Adipose tissue (tissue), 3 donors: ENCODE data around the gene MAPKAP1. TPM values are rescaled to one million over a fixed set of nuclear protein-coding genes. Genes with fewer than 3 reads are reported as not detected.

Experiments
- H3K27ac ChIP-seq: one replicate; pipeline ENCODE4 v1.5.1; 2013; ENCODE audit warnings: low read depth, low read length
- WGBS, 3 donors: extraction: QIAGEN DNeasy Blood & Tissue Kit; methylation state at CpG; one replicate each; pipeline ENCODE4 v1.1.7; 2013; 5-methylcytosine and 5-hydroxymethylcytosine counted together
- polyA plus RNA-seq, 3 donors: library from polyadenylated mRNA; stranded (reverse); fragments of 200-250 nt; gene quantifications; one replicate each; pipeline ENCODE4 v1.2.3, GENCODE V29; 2013
- donor health status: healthy with polysubstance abuse.
- donor health status: Bipolar disorder and iron deficiency.
- donor health status: healthy.

MAPKAP1 gene
- polyA plus RNA-seq, 3 donors = 28.1 to 57.0 (median 50.5) TPM

DNA sequence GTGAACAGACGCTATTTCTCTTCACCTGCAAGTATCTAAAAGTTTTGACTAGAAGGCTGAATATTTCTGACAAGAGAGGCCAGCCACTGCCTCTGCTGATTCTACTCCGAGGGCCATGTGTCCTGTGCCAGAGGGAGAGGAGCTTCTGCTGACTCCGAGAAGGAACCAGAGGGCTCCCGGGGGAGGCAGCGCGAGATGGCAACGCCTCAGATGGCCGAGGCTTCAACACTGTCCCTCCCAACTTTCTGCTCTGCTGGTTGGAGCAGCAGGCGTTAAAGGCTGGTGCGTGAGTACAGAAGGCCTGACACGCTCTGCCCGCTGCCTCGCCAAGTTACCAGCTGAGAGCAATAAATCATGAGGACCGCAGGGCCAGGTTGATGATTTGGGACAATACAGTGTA, 266.6 kb downstream of the MAPKAP1 start:
- no peak overlapping the region for H3K27ac ChIP-seq
- 64 to 78% (median 78%) methylated on average over 14 of the region's 14 CpGs for whole genome bisulfite sequencing, 3 donors

DNA sequence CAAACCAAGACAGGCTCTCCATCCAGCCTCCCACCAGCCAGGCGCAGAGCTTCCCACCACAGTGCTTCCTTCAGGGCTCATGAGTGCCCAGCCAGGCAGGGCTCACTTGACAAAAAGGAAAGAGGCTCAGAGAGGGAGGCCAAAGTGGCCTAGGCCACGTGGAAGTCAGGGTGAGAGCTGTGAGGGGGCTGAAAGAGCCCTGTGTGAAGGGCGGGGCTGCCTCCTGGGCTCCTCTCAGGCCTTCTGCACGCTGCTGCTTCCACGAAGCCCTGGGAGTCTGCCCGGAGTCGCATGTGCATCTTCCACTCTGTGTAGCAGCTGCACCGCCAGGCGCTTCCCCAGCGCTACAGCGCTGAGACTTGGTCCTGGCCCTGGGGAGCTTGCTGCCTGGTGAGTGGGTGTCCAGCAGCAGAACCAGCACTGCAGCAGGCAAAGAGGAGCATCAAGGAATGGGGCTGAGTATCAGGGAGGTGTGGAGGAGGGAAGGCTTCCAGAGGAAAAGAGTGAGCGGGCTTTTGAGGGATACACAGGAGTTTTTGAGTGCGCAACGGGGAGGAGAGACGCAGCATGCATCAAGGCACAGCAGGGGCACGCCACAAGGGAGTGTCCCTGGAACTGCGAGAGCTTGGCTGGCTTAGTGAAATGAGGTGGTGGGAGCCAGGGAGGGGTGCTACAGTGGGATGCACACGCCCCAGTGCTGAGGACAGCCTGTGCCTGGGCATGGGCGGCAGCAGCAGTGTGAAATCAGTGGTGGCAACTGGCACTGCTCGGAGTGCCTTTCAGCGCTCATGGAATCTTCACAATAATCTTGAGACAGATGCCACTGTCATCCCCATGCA, 267.4 kb downstream of the MAPKAP1 start:
- WGBS, 3 donors = 93% methylated on average over 21 of the region's 21 CpGs
- H3K27ac ChIP-seq = no peak overlapping the region

DNA sequence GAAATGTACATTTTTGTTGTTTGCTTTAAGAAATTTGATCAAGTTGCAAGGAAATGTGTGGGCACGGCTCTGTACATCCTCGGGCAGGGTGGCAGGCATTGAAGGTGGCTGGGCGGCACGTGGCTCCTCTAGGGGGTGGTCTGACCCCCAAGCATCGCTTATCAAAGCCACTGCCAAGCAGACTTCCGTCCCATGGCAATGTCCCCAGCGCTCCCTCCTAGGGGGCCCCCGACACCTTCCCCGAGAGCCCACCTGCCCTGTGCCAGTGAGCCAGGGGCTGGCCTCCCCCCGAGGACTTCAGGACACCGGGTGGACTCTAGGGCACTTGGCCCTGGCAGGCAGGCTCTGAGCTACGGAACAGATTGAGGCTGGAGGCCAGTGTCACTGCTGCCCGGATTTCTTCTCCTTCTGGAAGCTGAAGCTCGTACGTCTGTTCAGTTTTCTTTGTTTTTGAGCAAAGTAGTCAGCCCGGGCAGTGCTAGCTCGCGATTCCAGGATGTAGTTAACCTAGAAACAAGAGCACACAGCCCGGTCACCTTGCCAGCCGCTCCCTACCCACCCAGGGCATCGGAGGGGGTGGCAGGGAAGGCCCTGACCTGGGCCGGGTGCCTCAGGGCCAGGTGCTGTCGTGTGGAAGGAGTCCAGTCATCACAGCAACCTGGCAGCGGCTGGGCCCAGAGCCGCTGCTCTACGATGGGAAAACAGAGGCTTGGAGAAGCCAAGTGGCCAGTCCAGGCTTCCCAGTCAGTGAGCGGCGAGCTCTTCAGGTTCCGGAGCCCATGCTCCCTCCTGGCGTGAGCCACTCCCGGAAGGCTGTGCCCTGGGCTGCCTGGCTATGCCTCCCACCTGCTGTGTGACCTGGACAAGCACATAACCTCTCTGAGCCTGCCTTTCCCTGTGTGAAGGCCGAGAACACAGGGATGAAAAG, 268.2 kb downstream of the MAPKAP1 start:
- WGBS, 3 donors = 93 to 95% (median 95%) methylated on average over 32 of the region's 32 CpGs

DNA sequence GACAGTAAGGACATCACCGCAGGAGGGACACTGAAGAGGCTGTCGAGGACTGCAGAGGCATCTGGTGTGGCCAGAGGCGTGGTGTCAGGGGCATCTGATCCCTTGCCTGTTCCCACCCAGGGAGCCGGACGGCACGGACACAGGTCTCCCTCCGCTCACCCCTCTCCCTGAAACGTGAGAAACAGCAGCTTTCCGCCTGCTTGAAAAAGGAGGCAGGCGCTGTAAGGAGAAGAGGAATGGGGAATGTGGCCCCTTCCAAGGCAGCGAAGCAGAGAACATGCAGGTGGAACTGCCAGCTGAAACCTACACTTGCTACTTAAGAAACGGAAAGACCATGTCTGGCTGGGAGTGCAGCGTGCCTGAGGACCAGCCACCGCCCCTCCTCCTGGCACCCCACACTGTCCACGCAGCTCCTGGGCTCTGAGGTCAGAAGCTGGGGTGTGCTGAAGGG, 269.2 kb downstream of the MAPKAP1 start:
- H3K27ac ChIP-seq = no peak overlapping the region
- 84 to 91% (median 90%) methylated on average over 14 to 15 of the region's 15 CpGs for WGBS, 3 donors

More for the DNA sequence above, 268.2 kb downstream of the MAPKAP1 start:
- H3K27ac ChIP-seq = no peak overlapping the region

DNA sequence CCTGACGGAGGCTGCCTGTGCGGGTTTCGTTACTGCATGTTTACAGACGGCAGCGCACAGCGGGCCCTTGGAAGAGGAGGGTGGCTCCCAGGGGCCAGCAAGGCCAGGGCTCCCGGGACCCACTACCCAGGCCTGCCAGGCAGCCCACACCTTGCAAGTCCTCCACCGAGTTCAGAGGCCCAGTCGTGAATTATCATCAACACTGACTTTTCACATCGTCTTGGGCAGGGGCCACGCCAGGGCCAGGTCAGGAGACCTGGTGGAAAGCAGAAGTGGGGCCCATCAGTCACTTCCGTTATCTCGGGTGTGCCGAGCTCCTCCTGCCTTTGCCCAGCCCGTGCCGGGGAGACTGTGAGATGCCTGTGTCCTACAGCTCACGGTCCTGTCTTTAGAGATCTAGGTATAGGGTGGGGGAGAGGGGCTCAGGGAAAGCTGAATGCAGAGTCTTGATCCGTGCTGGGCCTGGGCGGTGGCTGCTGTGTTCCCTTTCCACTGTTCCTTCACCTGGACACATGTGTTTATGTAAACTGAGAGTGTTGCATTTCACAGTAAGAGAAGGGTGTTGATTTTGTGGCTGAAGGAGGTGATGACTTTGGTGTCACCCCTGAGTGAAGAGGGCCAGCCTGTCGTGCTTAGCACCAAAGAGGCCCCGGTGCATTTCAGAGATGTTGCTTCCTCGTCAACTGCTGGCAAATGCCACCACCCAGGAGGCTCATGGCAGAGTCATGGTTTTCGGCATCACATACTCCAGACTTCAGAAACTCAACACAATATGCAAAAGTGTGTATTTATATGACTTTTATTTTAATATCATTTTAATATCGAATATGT, 270.2 kb downstream of the MAPKAP1 start:
- no peak overlapping the region for H3K27ac ChIP-seq
- 87 to 91% (median 90%) methylated on average over 24 of the region's 24 CpGs for WGBS, 3 donors

DNA sequence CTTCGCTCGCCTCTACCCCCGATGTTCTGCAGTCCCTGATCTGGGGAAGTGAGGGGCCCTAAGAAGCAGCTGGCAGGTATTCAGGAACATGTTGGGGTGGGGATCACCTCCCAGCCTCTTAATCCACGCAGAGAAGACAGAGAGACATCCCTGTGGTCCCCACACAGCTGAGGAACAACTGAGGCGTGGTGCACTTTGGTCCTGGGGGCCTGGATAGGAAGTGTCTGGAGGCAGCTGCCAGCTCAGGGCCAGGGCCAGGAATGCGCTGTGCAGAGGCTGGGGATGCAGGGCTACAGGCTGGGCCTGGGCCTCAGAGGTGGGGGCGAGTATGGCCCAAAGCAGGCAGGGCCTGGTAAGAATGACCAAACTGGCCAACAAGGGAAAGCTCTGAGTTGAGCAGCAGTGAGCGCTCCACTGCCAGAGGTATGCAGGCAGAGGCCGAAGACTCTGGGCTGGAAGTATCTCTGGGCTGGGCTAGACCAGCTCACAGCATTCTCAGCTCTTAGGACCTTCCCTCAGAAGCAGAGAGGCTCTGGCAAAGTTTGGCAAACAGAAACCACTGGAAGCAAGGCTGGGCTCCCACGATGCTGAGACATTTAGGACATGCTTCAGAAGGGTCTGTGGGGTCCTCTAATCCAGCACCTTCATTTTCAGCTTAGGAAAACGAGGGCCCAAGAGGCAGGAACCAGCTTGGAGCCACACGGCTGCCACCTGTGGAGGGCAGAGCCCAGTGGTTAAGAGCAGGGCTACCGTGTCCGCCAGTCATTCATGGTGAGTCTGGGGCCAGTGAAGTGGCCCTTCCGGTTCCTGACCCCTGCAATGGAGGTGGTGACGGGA, 271.0 kb downstream of the MAPKAP1 start:
- WGBS, 3 donors = 88 to 94% (median 91%) methylated on average over 16 of the region's 16 CpGs
- no peak overlapping the region for H3K27ac ChIP-seq

DNA sequence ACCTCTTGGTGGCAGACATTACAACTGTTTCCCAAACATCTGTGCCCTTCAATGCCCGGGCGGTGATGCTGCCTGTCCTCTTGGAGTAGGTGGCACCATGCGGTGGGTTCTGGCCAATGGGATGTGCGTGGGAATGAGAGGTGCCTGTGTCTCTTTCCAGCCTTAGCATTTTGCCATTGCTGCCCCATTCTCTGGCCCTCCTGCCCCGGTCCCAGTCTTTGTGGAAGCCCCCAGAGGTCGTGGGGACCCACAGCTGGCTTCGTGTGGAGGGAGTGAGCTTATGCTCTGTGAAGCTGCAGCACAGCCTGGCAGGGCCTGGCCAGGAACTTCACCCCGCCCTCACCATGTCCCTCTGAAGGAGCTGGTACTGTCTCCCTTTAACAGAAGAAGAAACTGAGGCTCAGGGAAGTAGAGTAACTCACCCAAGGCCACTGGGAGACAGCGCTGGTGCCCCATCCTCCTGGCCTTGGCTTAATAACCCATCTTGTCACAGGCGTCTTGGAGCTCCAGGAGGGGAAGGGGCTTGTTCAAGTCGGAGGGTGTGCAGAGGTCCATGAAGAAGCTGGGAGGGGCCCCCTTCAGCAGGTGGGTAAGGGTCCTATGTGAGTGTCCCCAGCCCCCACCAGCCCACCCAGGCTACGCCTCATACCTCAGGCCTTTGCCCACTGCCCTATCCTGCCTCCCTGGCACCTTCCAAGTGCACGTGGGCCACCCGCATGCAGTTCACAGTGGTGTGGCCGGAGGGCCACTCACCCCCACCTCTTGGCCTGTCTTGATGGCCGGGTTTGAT, 271.8 kb downstream of the MAPKAP1 start:
- WGBS, 3 donors = 86 to 91% (median 88%) methylated on average over 16 of the region's 16 CpGs
- H3K27ac ChIP-seq = no peak overlapping the region

DNA sequence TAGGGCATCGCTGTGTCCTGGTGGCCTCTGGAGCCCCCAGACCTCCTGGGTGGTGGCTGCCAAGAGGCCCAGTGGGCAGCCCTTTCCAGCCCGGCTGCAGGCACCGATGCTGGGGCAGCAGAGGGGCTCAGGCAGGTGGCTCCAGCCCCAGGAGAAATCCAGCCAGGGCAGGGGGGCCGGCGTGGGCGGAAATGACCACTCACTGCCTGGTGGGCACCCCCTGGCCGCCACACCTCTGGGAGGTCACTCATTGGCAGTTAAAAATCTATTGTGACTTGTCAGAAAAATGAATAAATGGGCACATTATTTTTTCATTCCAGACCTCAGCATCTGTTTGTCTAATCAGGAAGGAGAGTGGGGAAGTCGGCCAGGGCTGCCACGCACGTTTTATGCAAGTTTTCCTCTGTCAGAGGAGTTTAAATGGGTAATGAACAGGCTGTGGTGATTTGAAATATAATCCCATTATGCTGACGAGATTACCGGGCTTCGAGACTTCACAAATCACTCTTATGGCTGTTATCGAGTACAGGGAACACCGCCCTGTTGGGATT, 273.5 kb downstream of the MAPKAP1 start:
- WGBS, 3 donors = 39 to 48% (median 44%) methylated on average over 15 of the region's 15 CpGs
- no peak overlapping the region for H3K27ac ChIP-seq

DNA sequence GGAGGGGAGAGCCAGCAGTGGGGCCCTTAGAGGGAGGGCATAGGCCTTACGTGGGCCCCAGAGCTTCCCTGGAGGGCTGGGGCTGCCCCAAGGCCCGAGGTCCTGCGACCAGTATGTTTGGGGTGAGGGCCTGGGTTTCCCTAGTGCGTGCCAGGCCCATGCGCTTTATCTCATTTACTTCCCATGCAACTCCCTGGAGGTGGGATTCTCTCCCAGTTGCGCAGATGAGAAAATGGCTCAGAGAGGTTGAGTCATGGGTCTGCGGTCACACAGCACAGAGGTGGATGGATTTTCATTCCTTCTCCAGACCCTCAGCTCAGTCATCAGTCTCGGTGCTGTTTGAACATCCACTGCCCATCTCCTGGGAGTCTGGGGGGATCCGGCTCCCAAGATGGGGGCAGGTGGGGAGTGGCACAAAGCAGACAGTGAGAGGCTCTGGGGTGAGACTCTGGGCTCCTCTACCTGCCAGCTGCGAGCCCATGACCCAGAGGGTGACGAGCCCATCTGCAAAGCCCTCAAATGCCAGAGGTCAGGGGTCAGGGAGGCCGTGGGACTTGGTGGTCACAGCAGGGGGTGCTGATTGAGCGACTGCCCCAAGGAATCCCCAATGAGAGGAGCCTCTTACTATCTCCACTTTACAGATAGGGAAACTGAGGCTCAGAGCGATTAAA, 274.2 kb downstream of the MAPKAP1 start:
- WGBS, 3 donors = 87 to 92% (median 89%) methylated on average over 14 of the region's 14 CpGs
- no peak overlapping the region for H3K27ac ChIP-seq

DNA sequence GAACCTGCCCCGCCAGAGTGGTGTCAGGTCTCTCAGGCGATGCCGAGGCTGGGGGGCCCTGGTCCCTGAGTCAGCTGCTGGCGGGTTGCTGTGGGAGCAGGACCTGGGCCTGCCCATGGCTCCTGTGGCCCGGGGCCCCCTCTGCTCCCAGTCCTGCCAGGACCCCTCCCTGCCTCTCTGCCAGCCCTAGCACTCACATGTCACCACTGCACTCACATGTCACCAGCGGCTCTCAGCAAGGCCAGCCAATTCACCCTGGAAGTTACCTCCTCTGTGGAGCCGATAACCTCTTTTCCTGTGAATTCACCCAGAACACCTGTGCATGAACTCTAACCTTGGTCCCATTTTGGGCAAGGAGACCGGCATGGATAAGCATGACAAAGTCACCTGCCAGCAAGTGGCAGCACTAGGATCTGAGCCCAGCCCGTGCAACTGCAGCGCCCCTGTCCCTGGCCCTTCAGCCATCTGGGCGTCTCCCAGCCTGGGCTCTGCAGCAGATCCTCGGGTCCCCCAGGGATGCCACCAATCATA, 275.2 kb downstream of the MAPKAP1 start:
- 61 to 76% (median 72%) methylated on average over 12 of the region's 12 CpGs for WGBS, 3 donors
- no peak overlapping the region for H3K27ac ChIP-seq

DNA sequence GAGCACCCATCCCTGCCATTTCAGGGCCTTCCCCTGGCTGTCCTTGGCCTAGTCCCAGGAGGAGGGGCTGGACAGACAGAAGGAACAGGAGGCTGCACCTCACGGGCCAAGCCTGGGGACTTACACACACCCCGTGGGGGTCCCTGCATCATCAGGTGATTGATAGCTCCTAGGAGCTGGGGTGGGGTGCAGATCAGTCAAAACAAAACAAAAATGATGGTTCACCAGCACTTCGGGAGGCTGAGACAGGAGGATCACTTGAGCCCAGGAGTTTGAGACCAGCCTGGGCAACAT, 276.0 kb downstream of the MAPKAP1 start:
- 91 to 97% (median 93%) methylated on average over 3 of the region's 3 CpGs for WGBS, 3 donors
- no peak overlapping the region for H3K27ac ChIP-seq

DNA sequence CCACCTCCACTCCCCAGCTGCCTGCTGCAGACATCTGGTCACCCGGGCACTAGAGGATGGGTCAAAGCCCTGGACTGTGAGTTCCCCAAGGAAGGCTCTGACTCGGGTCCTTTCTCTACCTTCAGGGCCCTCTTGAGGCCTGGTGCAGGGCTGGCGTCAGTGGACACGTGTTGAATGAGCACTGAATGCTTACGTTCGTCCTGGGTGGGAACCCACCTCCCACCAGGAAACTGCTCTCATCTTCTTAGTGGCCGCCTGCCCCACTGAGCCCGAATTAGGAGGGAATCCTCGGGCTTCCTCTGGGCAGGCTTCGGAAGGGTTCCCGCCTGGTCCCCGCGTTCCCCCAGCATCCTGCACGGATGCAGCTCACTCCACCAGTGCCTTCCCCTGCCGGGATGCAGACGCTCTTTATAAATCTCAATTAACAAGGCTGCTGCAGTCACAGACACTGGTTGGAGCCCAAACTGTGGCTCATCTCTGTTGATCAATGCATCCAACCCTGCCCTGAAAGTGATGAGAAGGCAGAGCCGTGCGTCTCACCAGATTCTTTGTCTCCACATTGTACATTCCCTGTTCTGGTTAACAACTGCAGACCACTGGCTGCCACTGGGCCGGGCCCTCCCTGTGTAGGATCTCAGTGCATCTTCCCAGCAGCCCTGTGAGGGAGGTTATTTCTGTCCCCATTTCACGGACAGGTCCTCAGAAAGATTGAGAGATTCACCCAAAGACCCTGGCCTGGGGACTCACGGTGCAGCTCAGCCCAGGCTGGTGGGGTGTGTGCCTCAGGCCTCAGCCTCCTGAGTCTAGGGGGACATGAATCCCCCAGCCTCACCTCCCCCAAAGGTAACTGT, 276.6 kb downstream of the MAPKAP1 start:
- WGBS, 3 donors = 85 to 88% (median 85%) methylated on average over 21 of the region's 21 CpGs
- H3K27ac ChIP-seq = no peak overlapping the region

DNA sequence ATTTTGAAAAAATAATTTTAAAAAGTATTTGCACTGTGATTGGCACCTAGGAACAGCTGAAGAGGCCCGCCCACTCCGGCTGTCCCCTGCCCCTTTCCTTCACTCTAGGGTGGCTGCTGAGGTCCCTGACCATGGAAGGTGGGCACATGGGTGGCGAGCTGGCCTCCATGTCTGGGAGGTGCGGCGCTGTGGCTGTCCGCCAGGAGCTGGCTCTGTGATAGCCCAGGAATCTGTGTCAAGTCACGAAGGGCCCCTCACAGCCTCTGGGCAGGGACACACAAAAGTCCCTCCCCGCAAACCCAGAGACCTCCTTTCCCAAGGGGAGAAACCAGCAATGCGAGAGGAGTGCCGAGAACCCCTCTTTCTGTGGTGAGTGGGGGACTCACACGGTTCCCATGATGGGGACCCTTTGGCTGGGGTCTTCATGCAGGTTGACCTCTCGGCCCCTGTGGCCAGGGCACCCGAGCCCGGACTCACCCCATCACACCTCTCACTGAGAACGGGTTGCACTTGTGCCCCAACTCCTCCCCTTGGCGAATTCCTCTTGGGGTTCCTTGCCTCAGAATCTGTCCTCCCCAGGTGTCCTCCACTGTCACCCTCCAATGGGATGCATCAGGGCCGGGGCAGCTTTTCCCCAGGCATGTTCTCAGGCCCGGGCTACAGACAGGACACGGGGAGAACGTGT, 277.4 kb downstream of the MAPKAP1 start:
- WGBS, 3 donors = 88 to 99% (median 95%) methylated on average over 20 of the region's 20 CpGs
- no peak overlapping the region for H3K27ac ChIP-seq

DNA sequence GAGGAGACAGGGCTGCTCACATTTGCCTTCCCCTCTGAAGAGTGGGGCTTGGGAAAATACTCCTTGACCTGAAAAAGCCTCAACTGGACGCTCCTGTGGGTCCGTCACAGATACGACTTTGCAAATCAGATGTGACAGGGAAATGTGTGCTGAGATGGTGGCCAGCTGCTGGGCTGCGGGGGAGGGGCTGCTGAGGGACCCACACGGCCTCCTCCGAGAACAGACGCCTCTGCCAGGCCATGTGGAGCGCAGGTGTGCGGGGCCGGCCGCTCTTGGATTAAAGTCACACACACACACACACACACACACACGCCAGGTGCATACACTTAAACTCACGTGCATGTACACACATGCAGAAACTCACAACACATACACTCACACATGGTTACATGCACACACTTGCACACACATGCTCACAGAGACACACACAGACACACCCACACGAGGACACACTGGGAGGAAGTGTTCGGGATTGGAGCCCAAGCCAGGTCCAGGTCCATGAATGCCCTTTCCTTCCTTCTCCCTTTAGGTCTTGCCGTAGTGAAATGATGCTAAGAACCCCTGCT, 278.0 kb downstream of the MAPKAP1 start:
- no peak overlapping the region for H3K27ac ChIP-seq
- 51 to 81% (median 80%) methylated on average over 16 of the region's 16 CpGs for WGBS, 3 donors
